ENCODE results near the gene KANSL3.
A peak's percentile ranks its signal among the peaks of the same experiment; 100 is the strongest.
"Not testable (repeated sequence)": the region's sequence is repeated elsewhere in the genome, so short reads cannot be mapped to it uniquely, and the experiment has no call there.

Gene KANSL3

DNA sequence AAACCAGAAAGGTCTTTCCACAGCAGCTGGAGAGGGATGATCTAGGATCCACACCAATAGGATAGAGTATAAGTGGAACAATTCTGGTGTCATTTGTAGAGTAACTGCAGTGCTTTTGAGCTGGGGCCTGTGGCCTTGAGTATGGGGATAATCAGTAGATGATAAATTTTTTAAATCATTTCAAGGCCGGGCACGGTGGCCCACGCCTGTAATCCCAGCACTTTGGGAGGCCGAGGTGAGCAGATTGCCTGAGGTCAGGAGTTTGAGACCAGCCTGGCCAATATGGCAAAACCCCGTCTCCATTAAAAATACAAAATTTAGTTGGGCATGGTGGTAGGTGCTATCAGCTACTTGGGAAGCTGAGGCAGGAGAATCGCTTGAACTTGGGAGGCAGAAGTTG lies 80.7 kb downstream of the KANSL3 start:
- DNase-seq (ENCODE audit: low spot score), result not testable (repeated sequence)

DNA sequence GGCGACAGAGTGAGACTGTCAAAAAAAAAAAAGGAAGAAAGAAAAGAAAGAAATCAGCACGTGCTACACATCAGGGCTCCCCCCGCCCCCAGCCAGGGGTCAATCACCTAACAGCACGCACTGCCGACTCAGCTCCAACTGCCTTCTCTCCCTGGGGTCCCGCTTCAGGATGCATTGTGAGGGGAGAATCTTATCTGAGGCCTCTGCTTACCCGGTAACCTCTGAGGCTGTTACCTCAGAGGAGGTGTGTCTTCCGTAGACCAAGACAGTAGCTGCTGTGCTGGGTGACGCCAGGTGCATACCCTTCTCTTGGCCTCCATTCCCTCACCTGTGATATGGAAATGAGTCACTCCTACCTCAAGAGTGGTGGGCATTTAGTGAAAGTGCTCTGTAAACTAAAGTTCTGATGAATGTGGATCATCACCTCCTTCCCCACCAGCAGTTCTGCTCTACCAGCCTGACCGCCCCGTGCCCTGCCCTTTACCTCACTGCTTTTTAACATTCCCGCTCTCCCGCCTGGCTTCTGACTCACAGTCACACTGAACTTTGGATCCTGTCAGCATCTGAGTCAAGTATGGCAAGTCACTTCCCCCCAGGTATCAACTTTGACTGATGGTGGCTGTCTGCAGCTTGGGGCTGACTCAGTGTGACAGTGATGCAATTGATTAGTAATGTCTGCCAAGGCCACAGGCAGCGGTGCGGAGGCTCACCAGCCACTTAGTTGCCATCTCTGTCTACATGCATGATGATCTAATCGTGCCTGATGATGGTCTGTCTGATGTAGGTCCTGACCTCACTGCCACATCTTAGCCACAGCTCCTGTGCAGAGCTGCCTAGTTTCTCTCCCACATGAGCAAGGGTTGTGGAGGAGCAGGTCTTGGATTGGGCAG lies 81.4 kb downstream of the KANSL3 start:
- peak; percentile 100 for DNase-seq (ENCODE audit: low spot score)

GRCh38 chr2:96555146-96555610 lies 82.9 kb downstream of the KANSL3 start:
- no peak for DNase-seq (ENCODE audit: low spot score)

GRCh38 chr2:96554293-96555145 lies 83.6 kb downstream of the KANSL3 start:
- DNase-seq (ENCODE audit: low spot score), result peak; percentile 71

DNA sequence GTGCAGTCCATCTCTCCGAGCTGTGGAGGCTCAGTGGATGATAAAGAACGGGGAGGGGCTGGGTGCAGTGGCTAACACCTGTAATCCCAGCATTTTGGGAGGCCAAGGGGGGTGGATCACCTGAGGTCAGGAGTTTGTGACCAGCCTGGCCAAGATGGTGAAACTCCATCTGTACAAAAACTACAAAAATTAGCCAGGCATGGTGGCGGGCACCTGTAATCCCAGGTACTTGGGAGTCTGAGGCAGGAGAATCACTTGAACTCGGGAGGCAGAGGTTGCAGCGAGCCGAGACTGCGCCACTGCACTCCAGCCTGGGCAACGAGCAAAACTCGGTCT lies 84.2 kb downstream of the KANSL3 start:
- not testable (repeated sequence) for DNase-seq (ENCODE audit: low spot score)

DNA sequence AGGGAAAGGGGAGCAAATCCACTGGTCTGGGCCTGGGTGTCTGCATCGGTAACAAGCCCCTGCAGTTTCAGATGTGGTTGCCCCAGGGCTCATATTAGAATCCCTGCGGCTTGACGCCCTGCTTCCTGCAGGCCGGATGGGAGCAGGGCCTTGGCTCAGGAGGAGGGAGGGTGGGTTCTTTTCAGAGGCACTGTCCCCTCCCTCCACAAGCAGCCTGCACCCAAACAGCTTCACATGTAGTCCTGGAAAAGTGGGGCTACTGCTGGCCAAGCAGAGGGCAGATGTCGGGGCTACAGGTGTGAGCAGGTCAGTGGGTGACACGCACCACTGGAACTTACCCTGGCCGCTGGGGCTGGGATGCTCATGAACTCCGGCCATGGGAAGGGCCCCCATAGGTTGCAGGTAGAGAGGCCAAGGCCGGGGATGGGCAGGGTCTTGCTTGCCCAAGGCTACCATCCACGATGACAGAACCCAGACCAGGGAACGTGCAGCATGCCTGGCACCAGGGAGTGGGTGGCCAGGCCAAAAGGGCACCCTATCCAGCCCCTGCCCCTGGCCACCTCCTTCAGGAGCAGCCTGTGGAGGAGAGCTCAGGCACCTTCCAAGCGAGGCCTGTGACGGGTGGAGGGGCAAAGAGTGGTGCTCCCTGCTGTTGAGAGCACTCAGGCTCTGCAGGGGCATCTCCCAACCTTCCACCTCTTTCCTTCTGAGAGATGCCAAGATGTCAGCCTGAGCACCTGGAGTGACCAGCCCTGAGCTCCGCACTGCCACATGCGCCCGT lies 84.7 kb downstream of the KANSL3 start:
- no peak for DNase-seq (ENCODE audit: low spot score)

DNA sequence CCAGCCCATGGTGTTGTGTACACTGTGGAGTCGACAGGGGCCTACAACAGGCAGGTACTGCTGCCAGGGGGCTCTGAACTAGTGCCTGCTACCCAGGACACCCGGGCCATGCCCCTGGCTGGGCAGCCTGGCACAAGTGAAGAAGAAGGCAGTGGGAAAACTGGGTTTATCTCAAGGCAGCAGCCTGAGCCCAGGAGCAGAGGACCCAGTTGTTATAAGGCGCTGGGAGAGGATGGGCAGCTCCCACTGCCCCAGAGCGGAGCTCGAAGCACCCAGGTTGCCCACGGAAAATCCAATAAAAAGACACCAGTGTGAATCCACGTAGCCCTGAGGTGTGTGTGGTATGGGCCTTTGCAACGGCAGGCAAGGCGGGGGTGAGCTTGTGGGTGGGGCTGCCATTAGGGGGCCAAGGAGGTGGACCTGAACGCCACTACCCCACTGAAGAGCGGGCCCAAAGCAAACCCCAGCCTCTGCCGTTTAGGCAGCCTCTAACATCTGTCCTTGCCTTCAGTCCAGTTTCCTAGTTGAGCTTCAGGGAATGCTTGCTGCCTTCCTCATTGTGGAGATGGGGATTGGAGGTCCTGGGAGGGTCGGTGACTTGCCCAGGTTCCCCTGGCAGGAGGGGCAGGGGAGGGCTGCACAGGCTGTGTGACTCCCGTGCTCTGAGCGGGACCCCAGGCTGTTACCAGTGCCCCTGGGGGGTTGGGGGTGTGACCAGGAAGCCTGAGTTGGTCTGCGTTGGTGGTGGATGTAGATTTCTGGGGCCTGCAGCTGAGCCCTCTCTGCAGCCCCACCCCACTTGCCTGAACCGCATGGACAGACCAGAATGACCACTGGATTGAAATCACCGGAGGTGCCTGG lies 85.6 kb downstream of the KANSL3 start:
- DNase-seq (ENCODE audit: low spot score), result no peak

DNA sequence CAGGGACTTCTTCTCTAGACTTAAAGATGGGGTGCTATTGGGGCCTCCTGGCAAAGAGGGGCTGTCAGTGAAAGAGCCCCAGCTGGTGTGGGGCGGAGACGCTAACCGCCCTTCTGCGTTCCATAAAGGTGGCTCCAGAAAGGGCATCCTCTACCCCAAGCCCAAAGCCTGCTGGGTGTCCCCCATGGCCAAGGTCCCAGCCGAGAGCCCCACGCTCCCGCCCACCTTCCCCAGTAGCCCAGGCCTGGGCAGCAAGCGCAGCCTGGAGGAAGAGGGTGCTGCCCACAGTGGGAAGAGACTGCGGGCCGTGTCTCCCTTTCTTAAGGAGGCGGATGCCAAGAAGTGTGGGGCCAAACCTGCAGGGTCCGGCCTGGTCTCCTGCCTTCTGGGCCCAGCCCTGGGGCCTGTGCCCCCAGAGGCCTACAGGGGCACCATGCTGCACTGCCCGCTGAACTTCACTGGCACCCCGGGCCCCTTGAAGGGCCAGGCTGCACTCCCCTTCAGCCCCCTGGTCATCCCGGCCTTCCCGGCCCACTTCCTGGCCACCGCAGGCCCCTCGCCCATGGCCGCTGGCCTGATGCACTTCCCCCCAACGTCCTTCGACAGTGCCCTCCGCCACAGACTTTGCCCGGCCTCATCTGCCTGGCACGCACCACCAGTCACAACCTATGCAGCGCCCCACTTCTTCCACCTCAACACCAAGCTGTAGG lies 86.4 kb downstream of the KANSL3 start:
- no peak for DNase-seq (ENCODE audit: low spot score)

DNA sequence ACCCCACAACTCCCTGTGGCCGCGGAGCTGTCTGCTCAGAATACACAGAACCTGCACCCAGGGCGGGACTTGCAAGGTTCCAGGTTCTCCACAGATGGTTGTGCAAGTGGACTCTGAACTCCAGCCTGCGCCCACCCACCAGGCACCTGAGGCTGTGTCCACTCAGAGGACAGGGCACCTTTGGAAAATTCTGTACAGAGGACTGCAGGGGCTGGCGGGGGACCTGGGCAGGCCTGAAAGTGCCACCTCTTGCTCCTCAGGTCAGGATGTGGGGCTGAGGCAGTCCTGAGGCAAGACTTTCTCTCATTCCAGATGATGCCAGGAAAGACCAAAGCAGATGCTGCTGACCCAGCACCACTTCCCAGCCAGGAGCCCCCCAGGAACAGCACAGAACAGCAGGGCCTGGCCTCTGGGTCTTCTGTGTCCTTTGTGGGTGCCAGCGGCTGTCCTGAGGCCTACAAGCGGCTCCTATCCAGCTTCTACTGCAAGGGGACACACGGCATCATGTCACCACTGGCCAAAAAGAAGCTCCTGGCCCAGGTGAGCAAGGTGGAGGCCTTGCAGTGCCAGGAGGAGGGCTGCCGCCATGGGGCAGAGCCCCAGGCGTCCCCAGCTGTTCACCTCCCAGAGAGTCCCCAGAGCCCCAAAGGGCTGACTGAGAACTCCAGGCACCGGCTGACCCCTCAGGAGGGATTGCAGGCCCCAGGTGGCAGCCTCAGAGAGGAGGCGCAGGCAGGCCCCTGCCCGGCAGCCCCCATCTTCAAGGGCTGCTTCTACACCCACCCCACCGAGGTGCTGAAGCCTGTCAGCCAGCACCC lies 87.1 kb downstream of the KANSL3 start:
- no peak for DNase-seq (ENCODE audit: low spot score)

DNA sequence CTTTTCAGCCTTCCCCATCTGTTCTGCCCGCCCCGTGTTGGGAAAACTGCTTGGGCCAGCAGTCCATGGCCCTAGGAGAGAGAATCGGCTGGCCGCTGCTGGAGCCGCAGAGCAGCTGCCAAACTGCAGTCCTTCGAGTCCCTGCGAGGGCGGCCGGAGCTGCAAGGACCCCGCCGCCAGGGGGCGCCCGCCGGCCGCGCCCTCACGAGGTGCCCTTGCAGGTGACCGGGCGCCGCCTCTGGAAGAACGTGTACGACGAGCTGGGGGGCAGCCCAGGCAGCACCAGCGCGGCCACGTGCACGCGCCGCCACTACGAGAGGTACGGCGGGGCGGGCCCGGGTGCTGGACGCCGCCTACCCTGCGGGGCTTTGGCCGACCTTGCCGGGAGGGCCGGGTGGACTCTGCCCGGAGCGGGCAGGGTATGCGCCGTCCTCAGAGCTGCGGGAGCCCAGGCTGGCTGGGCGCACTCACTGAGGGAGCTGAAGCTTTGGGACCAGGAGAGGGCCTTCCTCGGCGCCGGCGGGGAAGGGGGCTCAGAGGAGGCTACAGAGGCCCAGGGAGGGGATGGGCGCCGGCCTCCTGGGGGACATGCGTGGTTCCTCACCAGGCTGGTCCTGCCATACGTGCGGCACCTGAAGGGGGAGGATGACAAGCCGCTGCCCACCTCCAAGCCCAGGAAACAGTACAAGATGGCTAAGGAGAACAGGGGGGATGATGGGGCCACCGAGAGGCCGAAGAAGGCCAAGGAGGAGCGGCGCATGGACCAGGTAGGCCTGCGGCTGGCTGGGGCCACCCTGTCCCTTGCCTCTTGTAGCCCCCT lies 87.9 kb downstream of the KANSL3 start:
- DNase-seq (ENCODE audit: low spot score), result peak; percentile 32

GRCh38 chr2:96549466-96549785 lies 88.7 kb downstream of the KANSL3 start:
- no peak for DNase-seq (ENCODE audit: low spot score)

- no peak for DNase-seq (ENCODE audit: low spot score)
Measured at GRCh38 chr2:96548558-96549465, 89.3 kb downstream of the KANSL3 start.

GRCh38 chr2:96547731-96548171 lies 90.4 kb downstream of the KANSL3 start:
- DNase-seq (ENCODE audit: low spot score), result no peak

DNA sequence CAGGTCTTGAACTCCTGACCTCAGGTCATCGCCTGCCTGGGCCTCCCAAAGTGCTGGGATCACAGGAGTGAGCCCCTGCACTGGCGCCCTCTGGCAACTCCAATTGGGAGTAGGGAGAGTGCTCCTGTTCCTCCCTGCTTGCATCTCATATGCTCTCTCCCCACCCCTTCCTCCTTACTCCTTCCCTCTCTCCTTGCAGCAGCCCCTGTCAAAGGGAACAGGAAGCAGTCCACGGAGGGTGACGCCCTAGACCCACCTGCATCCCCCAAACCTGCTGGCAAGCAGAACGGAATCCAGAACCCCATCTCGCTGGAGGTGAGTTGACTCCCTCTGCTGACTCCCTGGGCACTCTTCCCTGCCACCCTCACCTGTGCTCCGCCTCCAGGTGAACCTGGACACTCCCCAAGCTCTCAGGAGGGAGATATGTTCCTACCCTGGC lies 90.9 kb downstream of the KANSL3 start:
- DNase-seq (ENCODE audit: low spot score), result no peak

- DNase-seq (ENCODE audit: low spot score), result no peak
Measured at GRCh38 chr2:96546797-96547196, 91.3 kb downstream of the KANSL3 start.

GRCh38 chr2:96546321-96546720 lies 91.8 kb downstream of the KANSL3 start:
- no peak for DNase-seq (ENCODE audit: low spot score)
